ENCODE results near the gene SYNE4.
A peak's percentile ranks its signal among the peaks of the same experiment; 100 is the strongest.
"Not testable (repeated sequence)": the region's sequence is repeated elsewhere in the genome, so short reads cannot be mapped to it uniquely, and the experiment has no call there.

SYNE4 gene

GRCh38 chr19:35986664-35987570, 21.7 kb downstream of the SYNE4 start:
- Histone ChIP-seq H4K91ac (ENCODE audit: low read depth, low read length, poor library complexity) (no peak overlapping the region), H3K4me2 (ENCODE audit: insufficient read depth, low read length, poor library complexity, severe bottlenecking) (peak overlapping the region; percentile 78), H3K36me3 (replicated peaks in 1 of 2; ENCODE audit: control insufficient read depth in 2 of 2, insufficient read depth in 2 of 2, low read length in 2 of 2) (no peaks in the 10 kb centered on the region), H3K4me3 (ENCODE audit: low read length in 2 of 2) (peak overlapping the region; percentile 13 to 72), H3K18ac (ENCODE audit: low read length) (peak overlapping the region; percentile 60), H3K9me3 (replicated peaks in 1 of 2; ENCODE audit: control insufficient read depth in 2 of 2, insufficient read depth in 1 of 2, low read depth in 1 of 2, low read length in 2 of 2) (peaks cover 0 to 2% of the 10 kb centered on the region in 2 donors), H3K4me1 (ENCODE audit: control insufficient read depth in 2 of 2, insufficient read depth in 1 of 2, low read depth in 1 of 2, low read length in 2 of 2) (peaks cover 0 to 8% of the 10 kb centered on the region in 2 donors), H3K23ac (ENCODE audit: low read depth, low read length, poor library complexity) (no peak overlapping the region), H4K8ac (ENCODE audit: low read depth, low read length) (no peak overlapping the region), H3K79me1 (ENCODE audit: low read depth, low read length) (no peaks in the 10 kb centered on the region), H3K14ac (ENCODE audit: low read length) (no peak overlapping the region), H2BK12ac (ENCODE audit: low read length) (no peak overlapping the region), H3K27ac (replicated peaks; ENCODE audit: low read length) (no peak overlapping the region), H3K4ac (ENCODE audit: low read length) (no peak overlapping the region), H3K27me3 (ENCODE audit: control insufficient read depth in 3 of 3, insufficient read depth in 3 of 3, low read depth in 1 of 3, low read length in 3 of 3) (peaks cover 0 to 56% (median 21%) of the 10 kb centered on the region in 3 experiments), H2BK120ac (ENCODE audit: low read depth, low read length) (no peak overlapping the region), H2BK15ac (ENCODE audit: low read length) (no peak overlapping the region), H2AK5ac (ENCODE audit: low read depth, low read length) (peak overlapping the region; percentile 4), H2BK5ac (ENCODE audit: low read length) (no peak overlapping the region), H2AFZ (ENCODE audit: low read length) (peak overlapping the region; percentile 90), H3K9ac (ENCODE audit: low read depth, low read length, poor library complexity) (peak overlapping the region; percentile 16)
- no peak for DNase-seq (ENCODE audit: low spot score)
- no CpG with 5 or more reads among the region's 54 CpGs for WGBS, 2 donors (ENCODE audit: extremely low coverage in 2 of 2, insufficient read length in 2 of 2, insufficient replicate concordance in 1 of 2)

DNA sequence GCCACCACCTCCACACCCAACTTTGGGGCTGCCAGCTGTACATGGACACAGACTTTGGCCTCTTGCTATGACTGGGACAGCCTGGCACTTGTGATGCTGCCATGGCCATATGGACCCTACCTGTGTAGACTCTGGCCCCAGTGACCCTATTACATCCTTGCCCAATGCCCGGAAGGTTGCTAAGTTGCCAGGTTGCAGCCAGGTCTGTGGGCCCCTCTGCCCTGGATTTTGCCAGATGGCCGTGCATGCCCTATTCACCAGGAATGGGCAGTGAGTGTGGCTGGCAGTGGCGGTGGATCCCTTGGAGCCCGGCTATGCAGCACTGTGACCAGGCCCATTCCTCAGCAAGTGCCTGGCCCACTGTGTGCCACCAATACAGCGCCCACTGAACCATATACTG, 22.5 kb downstream of the SYNE4 start:
- Histone ChIP-seq H2BK120ac (ENCODE audit: low read depth, low read length) (no peak overlapping the region), H3K9me3 (replicated peaks in 1 of 2; ENCODE audit: control insufficient read depth in 2 of 2, insufficient read depth in 1 of 2, low read depth in 1 of 2, low read length in 2 of 2) (peaks cover 0 to 2% of the 10 kb centered on the region in 2 donors), H3K23ac (ENCODE audit: low read depth, low read length, poor library complexity) (peak overlapping the region; percentile 4), H3K79me1 (ENCODE audit: low read depth, low read length) (no peaks in the 10 kb centered on the region), H3K9ac (ENCODE audit: low read depth, low read length, poor library complexity) (no peak overlapping the region), H2BK15ac (ENCODE audit: low read length) (no peak overlapping the region), H3K4me1 (ENCODE audit: control insufficient read depth in 2 of 2, insufficient read depth in 1 of 2, low read depth in 1 of 2, low read length in 2 of 2) (peaks cover 0 to 8% of the 10 kb centered on the region in 2 donors), H4K8ac (ENCODE audit: low read depth, low read length) (no peak overlapping the region), H3K18ac (ENCODE audit: low read length) (peak overlapping the region; percentile 85), H3K36me3 (replicated peaks in 1 of 2; ENCODE audit: control insufficient read depth in 2 of 2, insufficient read depth in 2 of 2, low read length in 2 of 2) (no peaks in the 10 kb centered on the region), H3K27me3 (ENCODE audit: control insufficient read depth in 3 of 3, insufficient read depth in 3 of 3, low read depth in 1 of 3, low read length in 3 of 3) (peaks cover 0 to 56% (median 21%) of the 10 kb centered on the region in 3 experiments), H3K14ac (ENCODE audit: low read length) (no peak overlapping the region), H2BK5ac (ENCODE audit: low read length) (no peak overlapping the region), H3K4me3 (ENCODE audit: low read length in 2 of 2) (peak overlapping the region in 1 of 2 donors; percentile 63), H3K4ac (ENCODE audit: low read length) (no peak overlapping the region), H4K91ac (ENCODE audit: low read depth, low read length, poor library complexity) (no peak overlapping the region), H2BK12ac (ENCODE audit: low read length) (no peak overlapping the region), H3K4me2 (ENCODE audit: insufficient read depth, low read length, poor library complexity, severe bottlenecking) (no peak overlapping the region), H2AK5ac (ENCODE audit: low read depth, low read length) (peak overlapping the region; percentile 4), H2AFZ (ENCODE audit: low read length) (no peak overlapping the region), H3K27ac (replicated peaks; ENCODE audit: low read length) (no peak overlapping the region)
- no CpG with 5 or more reads among the region's 5 CpGs for WGBS, 2 donors (ENCODE audit: extremely low coverage in 2 of 2, insufficient read length in 2 of 2, insufficient replicate concordance in 1 of 2)
- DNase-seq (ENCODE audit: low spot score), result no peak

- H4K8ac ChIP-seq (ENCODE audit: low read depth, low read length), result no peak overlapping the region
- H3K4ac ChIP-seq (ENCODE audit: low read length), result no peak overlapping the region
- no peak overlapping the region for H3K14ac ChIP-seq (ENCODE audit: low read length)
- H4K91ac ChIP-seq (ENCODE audit: low read depth, low read length, poor library complexity), result no peak overlapping the region
- no peak overlapping the region for H2BK120ac ChIP-seq (ENCODE audit: low read depth, low read length)
- DNase-seq (ENCODE audit: low spot score), result no peak
- H3K36me3 ChIP-seq (replicated peaks in 1 of 2; ENCODE audit: control insufficient read depth in 2 of 2, insufficient read depth in 2 of 2, low read length in 2 of 2), result no peaks in the 10 kb centered on the region
- H3K4me1 ChIP-seq (ENCODE audit: control insufficient read depth in 2 of 2, insufficient read depth in 1 of 2, low read depth in 1 of 2, low read length in 2 of 2), result peaks cover 0 to 8% of the 10 kb centered on the region in 2 donors
- no peak overlapping the region for H2AK5ac ChIP-seq (ENCODE audit: low read depth, low read length)
- peak overlapping the region; percentile 87 for H3K18ac ChIP-seq (ENCODE audit: low read length)
- WGBS, 2 donors (ENCODE audit: extremely low coverage in 2 of 2, insufficient read length in 2 of 2, insufficient replicate concordance in 1 of 2), result no CpG with 5 or more reads among the region's 8 CpGs
- no peaks in the 10 kb centered on the region for H3K79me1 ChIP-seq (ENCODE audit: low read depth, low read length)
- peak overlapping the region; percentile 60 for H3K23ac ChIP-seq (ENCODE audit: low read depth, low read length, poor library complexity)
- H3K4me2 ChIP-seq (ENCODE audit: insufficient read depth, low read length, poor library complexity, severe bottlenecking), result no peak overlapping the region
- H2BK15ac ChIP-seq (ENCODE audit: low read length), result no peak overlapping the region
- no peak overlapping the region for H3K27ac ChIP-seq (replicated peaks; ENCODE audit: low read length)
- no peak overlapping the region for H2BK12ac ChIP-seq (ENCODE audit: low read length)
- H2AFZ ChIP-seq (ENCODE audit: low read length), result no peak overlapping the region
- no peak overlapping the region for H3K4me3 ChIP-seq (ENCODE audit: low read length in 2 of 2)
- no peaks in the 10 kb centered on the region for H3K9me3 ChIP-seq (replicated peaks in 1 of 2; ENCODE audit: control insufficient read depth in 2 of 2, insufficient read depth in 1 of 2, low read depth in 1 of 2, low read length in 2 of 2)
- peaks cover 0 to 38% (median 17%) of the 10 kb centered on the region in 3 experiments for H3K27me3 ChIP-seq (ENCODE audit: control insufficient read depth in 3 of 3, insufficient read depth in 3 of 3, low read depth in 1 of 3, low read length in 3 of 3)
- H3K9ac ChIP-seq (ENCODE audit: low read depth, low read length, poor library complexity), result no peak overlapping the region
- peak overlapping the region; percentile 60 for H2BK5ac ChIP-seq (ENCODE audit: low read length)
These were observed 25.4 kb downstream of the SYNE4 start for GRCh38 chr19:35983177-35983576.

- H3K9ac ChIP-seq (ENCODE audit: low read depth, low read length, poor library complexity); H3K4me3 ChIP-seq (ENCODE audit: low read length in 2 of 2); H3K14ac ChIP-seq (ENCODE audit: low read length); H2AK5ac ChIP-seq (ENCODE audit: low read depth, low read length); H3K18ac ChIP-seq (ENCODE audit: low read length); DNase-seq (ENCODE audit: low spot score); H2BK120ac ChIP-seq (ENCODE audit: low read depth, low read length); H3K4ac ChIP-seq (ENCODE audit: low read length); H4K8ac ChIP-seq (ENCODE audit: low read depth, low read length); H3K4me2 ChIP-seq (ENCODE audit: insufficient read depth, low read length, poor library complexity, severe bottlenecking); H2AFZ ChIP-seq (ENCODE audit: low read length); H3K36me3 ChIP-seq (replicated peaks in 1 of 2; ENCODE audit: control insufficient read depth in 2 of 2, insufficient read depth in 2 of 2, low read length in 2 of 2); H4K91ac ChIP-seq (ENCODE audit: low read depth, low read length, poor library complexity); H3K9me3 ChIP-seq (replicated peaks in 1 of 2; ENCODE audit: control insufficient read depth in 2 of 2, insufficient read depth in 1 of 2, low read depth in 1 of 2, low read length in 2 of 2); H2BK5ac ChIP-seq (ENCODE audit: low read length); H3K27ac ChIP-seq (replicated peaks; ENCODE audit: low read length); H2BK12ac ChIP-seq (ENCODE audit: low read length); H3K23ac ChIP-seq (ENCODE audit: low read depth, low read length, poor library complexity); H2BK15ac ChIP-seq (ENCODE audit: low read length); H3K4me1 ChIP-seq (ENCODE audit: control insufficient read depth in 2 of 2, insufficient read depth in 1 of 2, low read depth in 1 of 2, low read length in 2 of 2); H3K79me1 ChIP-seq (ENCODE audit: low read depth, low read length): not testable (repeated sequence)
- no CpG with 5 or more reads among the region's 4 CpGs for WGBS, 2 donors (ENCODE audit: extremely low coverage in 2 of 2, insufficient read length in 2 of 2, insufficient replicate concordance in 1 of 2)
- peaks cover 0 to 20% (median 14%) of the 10 kb centered on the region in 3 experiments for H3K27me3 ChIP-seq (ENCODE audit: control insufficient read depth in 3 of 3, insufficient read depth in 3 of 3, low read depth in 1 of 3, low read length in 3 of 3)
These were observed 27.6 kb downstream of the SYNE4 start for GRCh38 chr19:35980997-35981396.
